ACC112 (cell line): ENCODE measurements around the gene CADPS.

ENCODE experiments used
- H2AFZ ChIP-seq: fragments of 200-600 bp; sonication (generic); one replicate; pipeline ENCODE4 v1.6.0; 2017; ENCODE audit warnings: antibody characterized with exemption, low read length; ENCODE audit not compliant: unreplicated experiment
- H3K27ac ChIP-seq: fragments of 200-600 bp; sonication (generic); 2 replicates; pipeline ENCODE4 v1.5.1; 2014; ENCODE audit warnings: low read depth, mild to moderate bottlenecking, antibody characterized with exemption, low read length, moderate library complexity
- H3K27me3 ChIP-seq: fragments of 200-600 bp; sonication (generic); 2 replicates; pipeline ENCODE4 v1.6.1; 2014; ENCODE audit warnings: mild to moderate bottlenecking, antibody characterized with exemption, low read length, moderate library complexity, mixed read lengths; ENCODE audit not compliant: insufficient read depth
- H3K36me3 ChIP-seq: fragments of 200-600 bp; sonication (generic); 2 replicates; pipeline ENCODE4 v1.6.1; 2016; ENCODE audit warnings: mild to moderate bottlenecking, antibody characterized with exemption, low read length, moderate library complexity, mixed read lengths; ENCODE audit not compliant: insufficient read depth
- H3K4me1 ChIP-seq: fragments of 200-600 bp; sonication (generic); one replicate; pipeline ENCODE4 v1.6.1; 2016; ENCODE audit warnings: low read length, mixed read lengths; ENCODE audit not compliant: insufficient read depth, unreplicated experiment, control insufficient read depth
- H3K4me3 ChIP-seq: fragments of 200-600 bp; sonication (generic); 2 replicates; pipeline ENCODE4 v1.5.1; 2014; ENCODE audit warnings: mild to moderate bottlenecking, low read depth, low read length
- H3K79me2 ChIP-seq: fragments of 200-600 bp; sonication (generic); one replicate; pipeline ENCODE4 v1.6.0; 2016; ENCODE audit warnings: low read length; ENCODE audit not compliant: control insufficient read depth, unreplicated experiment, insufficient read depth

Gene CADPS

GRCh38 chr3:62525281-62525680 is 349.9 kb downstream of the CADPS start:
- no peak overlapping the region for H3K4me3 ChIP-seq
- no peak overlapping the region for H3K27ac ChIP-seq
- peaks cover 81% of the 10 kb centered on the region for H3K27me3 ChIP-seq
- H3K4me1 ChIP-seq, result no peaks in the 10 kb centered on the region
- no peaks in the 10 kb centered on the region for H3K79me2 ChIP-seq
- no peaks in the 10 kb centered on the region for H3K36me3 ChIP-seq
- H2AFZ ChIP-seq, result no peak overlapping the region

GRCh38 chr3:62523672-62524071 is 351.5 kb downstream of the CADPS start:
- H3K27me3 ChIP-seq, result peaks cover 91% of the 10 kb centered on the region
- no peaks in the 10 kb centered on the region for H3K36me3 ChIP-seq

GRCh38 chr3:62521464-62522105 is 353.6 kb downstream of the CADPS start:
- Histone ChIP-seq H3K4me3 (no peak overlapping the region), H3K4me1 (no peaks in the 10 kb centered on the region), H3K36me3 (no peaks in the 10 kb centered on the region), H3K27me3 (peaks cover 94% of the 10 kb centered on the region), H3K27ac (no peak overlapping the region), H2AFZ (no peak overlapping the region), H3K79me2 (no peaks in the 10 kb centered on the region)

More at GRCh38 chr3:62523672-62524071, 351.5 kb downstream of the CADPS start:
- Histone ChIP-seq H3K27ac (no peak overlapping the region), H3K79me2 (no peaks in the 10 kb centered on the region), H2AFZ (no peak overlapping the region), H3K4me1 (no peaks in the 10 kb centered on the region), H3K4me3 (no peak overlapping the region)

GRCh38 chr3:62503516-62503915 is 371.7 kb downstream of the CADPS start:
- no peak overlapping the region for H3K27ac ChIP-seq
- no peaks in the 10 kb centered on the region for H3K4me1 ChIP-seq
- H3K4me3 ChIP-seq, result no peak overlapping the region
- no peaks in the 10 kb centered on the region for H3K79me2 ChIP-seq
- no peak overlapping the region for H2AFZ ChIP-seq
- peaks cover 63% of the 10 kb centered on the region for H3K27me3 ChIP-seq
- no peaks in the 10 kb centered on the region for H3K36me3 ChIP-seq

- no peak overlapping the region for H3K27ac ChIP-seq
- no peaks in the 10 kb centered on the region for H3K79me2 ChIP-seq
- no peak overlapping the region for H2AFZ ChIP-seq
- H3K4me3 ChIP-seq, result no peak overlapping the region
- peaks cover 68% of the 10 kb centered on the region for H3K27me3 ChIP-seq
- H3K4me1 ChIP-seq, result no peaks in the 10 kb centered on the region
- no peaks in the 10 kb centered on the region for H3K36me3 ChIP-seq
Observed at GRCh38 chr3:62502315-62503300, 372.6 kb downstream of the CADPS start.

GRCh38 chr3:62501289-62501668 is 373.9 kb downstream of the CADPS start:
- no peaks in the 10 kb centered on the region for H3K4me1 ChIP-seq
- H3K4me3 ChIP-seq, result no peak overlapping the region
- no peaks in the 10 kb centered on the region for H3K79me2 ChIP-seq
- no peak overlapping the region for H2AFZ ChIP-seq
- no peaks in the 10 kb centered on the region for H3K36me3 ChIP-seq
- no peak overlapping the region for H3K27ac ChIP-seq
- H3K27me3 ChIP-seq, result peaks cover 71% of the 10 kb centered on the region

GRCh38 chr3:62500556-62501288 is 374.5 kb downstream of the CADPS start:
- Histone ChIP-seq H3K4me3 (no peak overlapping the region), H3K27ac (no peak overlapping the region), H3K27me3 (peaks cover 74% of the 10 kb centered on the region), H3K79me2 (no peaks in the 10 kb centered on the region), H3K36me3 (no peaks in the 10 kb centered on the region), H3K4me1 (no peaks in the 10 kb centered on the region), H2AFZ (no peak overlapping the region)

- Histone ChIP-seq H3K27ac (no peak overlapping the region), H2AFZ (no peak overlapping the region), H3K27me3 (peaks cover 62% of the 10 kb centered on the region), H3K4me3 (no peak overlapping the region), H3K36me3 (no peaks in the 10 kb centered on the region), H3K4me1 (no peaks in the 10 kb centered on the region), H3K79me2 (no peaks in the 10 kb centered on the region)
Observed at GRCh38 chr3:62497156-62497555, 378.1 kb downstream of the CADPS start.

GRCh38 chr3:62496503-62496902 is 378.7 kb downstream of the CADPS start:
- H3K27me3 ChIP-seq, result peaks cover 64% of the 10 kb centered on the region
- H3K4me1 ChIP-seq, result no peaks in the 10 kb centered on the region
- H3K4me3 ChIP-seq, result no peak overlapping the region
- no peaks in the 10 kb centered on the region for H3K79me2 ChIP-seq
- no peak overlapping the region for H2AFZ ChIP-seq
- H3K36me3 ChIP-seq, result no peaks in the 10 kb centered on the region
- no peak overlapping the region for H3K27ac ChIP-seq

- no peak overlapping the region for H3K4me3 ChIP-seq
- H2AFZ ChIP-seq, result no peak overlapping the region
Observed at GRCh38 chr3:62493109-62493801, 382.0 kb downstream of the CADPS start.

More at GRCh38 chr3:62493109-62493801, 382.0 kb downstream of the CADPS start:
- Histone ChIP-seq H3K36me3 (no peaks in the 10 kb centered on the region), H3K4me1 (no peaks in the 10 kb centered on the region), H3K79me2 (no peaks in the 10 kb centered on the region), H3K27ac (no peak overlapping the region), H3K27me3 (peaks cover 68% of the 10 kb centered on the region)
